Activated naive CD8-positive, alpha-beta T cell treated with anti-CD3 and anti-CD28 coated beads, Interleukin-2, amount 50 U/mL, for 24 hours (primary cell): ENCODE results near the gene MYO5B.

Experiments used
- ATAC-seq: fragments of 150-1000 bp; cut with Tn5 transposase; one replicate; pipeline ENCODE4 v1.10.0; 2021
- DNase-seq: peaks from one replicate; pipeline ENCODE4 v3.0.0; 2021
- H3K27ac Mint-ChIP-seq: one replicate; pipeline ENCODE4 v1.8.0; 2021; ENCODE audit warnings: mild to moderate bottlenecking, mixed read lengths
- H3K27me3 Mint-ChIP-seq: one replicate; pipeline ENCODE4 v1.8.0; 2021; ENCODE audit warnings: mixed read lengths
- H3K36me3 Mint-ChIP-seq: one replicate; pipeline ENCODE4 v1.8.0; 2021; ENCODE audit warnings: low read depth, mixed read lengths
- H3K4me1 Mint-ChIP-seq: one replicate; pipeline ENCODE4 v1.8.0; 2021; ENCODE audit warnings: mixed read lengths
- H3K4me3 Mint-ChIP-seq: one replicate; pipeline ENCODE4 v1.8.0; 2021; ENCODE audit warnings: mild to moderate bottlenecking, moderate library complexity, mixed read lengths
- H3K9me3 Mint-ChIP-seq: one replicate; pipeline ENCODE4 v1.8.0; 2021; ENCODE audit warnings: mixed read lengths

Gene MYO5B

GRCh38 chr18:50090370-50091312 lies 104.3 kb downstream of the MYO5B start:
- DNase-seq = no peak
- Mint-ChIP-seq H3K27ac (no peak overlapping the region), H3K4me1 (no peaks in the 10 kb centered on the region), H3K27me3 (peaks cover 13% of the 10 kb centered on the region), H3K36me3 (no peaks in the 10 kb centered on the region), H3K9me3 (no peaks in the 10 kb centered on the region), H3K4me3 (no peak overlapping the region)
- ATAC-seq = no peak

GRCh38 chr18:50089702-50090101 lies 105.2 kb downstream of the MYO5B start:
- Mint-ChIP-seq H3K27me3 (peaks cover 13% of the 10 kb centered on the region), H3K9me3 (no peaks in the 10 kb centered on the region), H3K4me3 (no peak overlapping the region), H3K27ac (no peak overlapping the region), H3K36me3 (no peaks in the 10 kb centered on the region), H3K4me1 (no peaks in the 10 kb centered on the region)
- ATAC-seq (no peak), DNase-seq (no peak)

GRCh38 chr18:50083708-50084107 lies 111.2 kb downstream of the MYO5B start:
- H3K4me1 Mint-ChIP-seq = no peaks in the 10 kb centered on the region
- H3K27me3 Mint-ChIP-seq = no peaks in the 10 kb centered on the region

GRCh38 chr18:50080932-50081560 lies 113.9 kb downstream of the MYO5B start:
- H3K27ac Mint-ChIP-seq = no peak overlapping the region
- H3K4me3 Mint-ChIP-seq = no peak overlapping the region
- peaks cover 2% of the 10 kb centered on the region for H3K4me1 Mint-ChIP-seq
- ATAC-seq (no peak), DNase-seq (no peak)
- no peaks in the 10 kb centered on the region for H3K36me3 Mint-ChIP-seq
- no peaks in the 10 kb centered on the region for H3K9me3 Mint-ChIP-seq
- peaks cover 5% of the 10 kb centered on the region for H3K27me3 Mint-ChIP-seq

More at GRCh38 chr18:50083708-50084107, 111.2 kb downstream of the MYO5B start:
- Mint-ChIP-seq H3K36me3 (no peaks in the 10 kb centered on the region), H3K4me3 (no peak overlapping the region), H3K27ac (no peak overlapping the region), H3K9me3 (no peaks in the 10 kb centered on the region)
- DNase-seq (no peak), ATAC-seq (no peak)

- H3K4me1 Mint-ChIP-seq = peaks cover 4% of the 10 kb centered on the region
- H3K27ac Mint-ChIP-seq = no peak overlapping the region
- H3K27me3 Mint-ChIP-seq = peaks cover 5% of the 10 kb centered on the region
- no peak for ATAC-seq
- no peak overlapping the region for H3K4me3 Mint-ChIP-seq
- no peaks in the 10 kb centered on the region for H3K36me3 Mint-ChIP-seq
- no peak for DNase-seq
- no peaks in the 10 kb centered on the region for H3K9me3 Mint-ChIP-seq
Observed at GRCh38 chr18:50080316-50080715, 114.6 kb downstream of the MYO5B start.

GRCh38 chr18:50079571-50080295 lies 115.2 kb downstream of the MYO5B start:
- H3K27me3 Mint-ChIP-seq = peaks cover 5% of the 10 kb centered on the region
- H3K9me3 Mint-ChIP-seq = no peaks in the 10 kb centered on the region

GRCh38 chr18:50076277-50076676 lies 118.7 kb downstream of the MYO5B start:
- ATAC-seq = no peak
- Mint-ChIP-seq H3K4me3 (no peak overlapping the region), H3K36me3 (no peaks in the 10 kb centered on the region), H3K27ac (no peak overlapping the region), H3K9me3 (no peaks in the 10 kb centered on the region), H3K27me3 (peaks cover 7% of the 10 kb centered on the region), H3K4me1 (peaks cover 4% of the 10 kb centered on the region)
- no peak for DNase-seq

More at GRCh38 chr18:50079571-50080295, 115.2 kb downstream of the MYO5B start:
- DNase-seq (no peak), ATAC-seq (no peak)
- Mint-ChIP-seq H3K27ac (no peak overlapping the region), H3K36me3 (no peaks in the 10 kb centered on the region), H3K4me3 (no peak overlapping the region), H3K4me1 (peaks cover 4% of the 10 kb centered on the region)

- peaks cover 7% of the 10 kb centered on the region for H3K27me3 Mint-ChIP-seq
- no peak overlapping the region for H3K27ac Mint-ChIP-seq
- DNase-seq (no peak), ATAC-seq (no peak)
- no peaks in the 10 kb centered on the region for H3K36me3 Mint-ChIP-seq
- H3K4me3 Mint-ChIP-seq = no peak overlapping the region
- no peaks in the 10 kb centered on the region for H3K9me3 Mint-ChIP-seq
- peaks cover 4% of the 10 kb centered on the region for H3K4me1 Mint-ChIP-seq
Observed at GRCh38 chr18:50075772-50076171, 119.2 kb downstream of the MYO5B start.

- DNase-seq = no peak
- Mint-ChIP-seq H3K4me3 (no peak overlapping the region), H3K36me3 (no peaks in the 10 kb centered on the region), H3K27ac (no peak overlapping the region), H3K4me1 (peaks cover 4% of the 10 kb centered on the region), H3K9me3 (no peaks in the 10 kb centered on the region), H3K27me3 (peaks cover 8% of the 10 kb centered on the region)
- ATAC-seq = no peak
Observed at GRCh38 chr18:50074404-50074803, 120.5 kb downstream of the MYO5B start.

- Mint-ChIP-seq H3K27me3 (peaks cover 8% of the 10 kb centered on the region), H3K27ac (no peak overlapping the region), H3K9me3 (no peaks in the 10 kb centered on the region), H3K4me3 (no peak overlapping the region), H3K36me3 (no peaks in the 10 kb centered on the region), H3K4me1 (peaks cover 4% of the 10 kb centered on the region)
- DNase-seq (no peak), ATAC-seq (no peak)
Observed at GRCh38 chr18:50073319-50073718, 121.6 kb downstream of the MYO5B start.

GRCh38 chr18:50072146-50072545 lies 122.8 kb downstream of the MYO5B start:
- H3K36me3 Mint-ChIP-seq = no peaks in the 10 kb centered on the region
- peaks cover 4% of the 10 kb centered on the region for H3K27me3 Mint-ChIP-seq
- ATAC-seq (no peak), DNase-seq (no peak)
- H3K27ac Mint-ChIP-seq = no peak overlapping the region
- H3K9me3 Mint-ChIP-seq = no peaks in the 10 kb centered on the region
- H3K4me3 Mint-ChIP-seq = no peak overlapping the region
- peaks cover 4% of the 10 kb centered on the region for H3K4me1 Mint-ChIP-seq

GRCh38 chr18:50071397-50071796 lies 123.5 kb downstream of the MYO5B start:
- H3K27me3 Mint-ChIP-seq = peaks cover 4% of the 10 kb centered on the region
- no peak overlapping the region for H3K4me3 Mint-ChIP-seq
- no peak for ATAC-seq

GRCh38 chr18:50069422-50069821 lies 125.5 kb downstream of the MYO5B start:
- no peak for DNase-seq
- no peaks in the 10 kb centered on the region for H3K36me3 Mint-ChIP-seq
- H3K27me3 Mint-ChIP-seq = peaks cover 13% of the 10 kb centered on the region
- no peak overlapping the region for H3K27ac Mint-ChIP-seq
- H3K4me3 Mint-ChIP-seq = no peak overlapping the region
- no peak for ATAC-seq
- no peaks in the 10 kb centered on the region for H3K4me1 Mint-ChIP-seq
- H3K9me3 Mint-ChIP-seq = no peaks in the 10 kb centered on the region

More at GRCh38 chr18:50071397-50071796, 123.5 kb downstream of the MYO5B start:
- H3K9me3 Mint-ChIP-seq = no peaks in the 10 kb centered on the region
- DNase-seq = no peak
- no peak overlapping the region for H3K27ac Mint-ChIP-seq
- H3K4me1 Mint-ChIP-seq = peaks cover 4% of the 10 kb centered on the region
- no peaks in the 10 kb centered on the region for H3K36me3 Mint-ChIP-seq

- H3K9me3 Mint-ChIP-seq = no peaks in the 10 kb centered on the region
- peaks cover 12% of the 10 kb centered on the region for H3K27me3 Mint-ChIP-seq
- no peak for ATAC-seq
- no peaks in the 10 kb centered on the region for H3K4me1 Mint-ChIP-seq
- H3K27ac Mint-ChIP-seq = no peak overlapping the region
- H3K36me3 Mint-ChIP-seq = no peaks in the 10 kb centered on the region
- no peak overlapping the region for H3K4me3 Mint-ChIP-seq
- no peak for DNase-seq
Observed at GRCh38 chr18:50065527-50065926, 129.4 kb downstream of the MYO5B start.
